HG03520 (cell line): ENCODE measurements around the gene BICRAL.

Source experiments
- ATAC-seq: cut with Tn5 transposase; IDR thresholded peaks from one replicate; pipeline ENCODE4 v1.9.1; 2021; ENCODE audit warnings: mild to moderate bottlenecking, moderate library complexity; ENCODE audit not compliant: unreplicated experiment

BICRAL gene

DNA sequence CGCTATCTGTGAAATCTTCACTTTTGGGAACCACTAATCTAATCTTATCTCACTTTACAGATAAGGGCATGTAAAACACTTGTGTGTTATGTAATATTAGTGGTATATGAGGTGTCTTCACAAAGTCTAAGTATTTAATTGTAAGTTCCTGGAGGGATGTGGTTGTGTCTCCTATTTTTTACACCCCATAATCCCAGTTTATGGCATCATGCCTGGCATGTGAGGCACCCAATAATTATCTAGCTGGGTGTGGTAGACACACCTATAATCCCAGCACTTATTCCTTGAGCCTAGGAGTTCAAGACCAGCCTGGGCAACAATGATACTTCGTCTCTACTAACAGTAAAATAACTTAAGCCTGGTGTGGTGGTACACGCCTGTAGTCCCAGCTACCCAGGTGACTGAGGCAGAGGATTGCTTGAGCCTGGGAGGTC is 19.4 kb upstream of the BICRAL start:
- no peak for ATAC-seq

DNA sequence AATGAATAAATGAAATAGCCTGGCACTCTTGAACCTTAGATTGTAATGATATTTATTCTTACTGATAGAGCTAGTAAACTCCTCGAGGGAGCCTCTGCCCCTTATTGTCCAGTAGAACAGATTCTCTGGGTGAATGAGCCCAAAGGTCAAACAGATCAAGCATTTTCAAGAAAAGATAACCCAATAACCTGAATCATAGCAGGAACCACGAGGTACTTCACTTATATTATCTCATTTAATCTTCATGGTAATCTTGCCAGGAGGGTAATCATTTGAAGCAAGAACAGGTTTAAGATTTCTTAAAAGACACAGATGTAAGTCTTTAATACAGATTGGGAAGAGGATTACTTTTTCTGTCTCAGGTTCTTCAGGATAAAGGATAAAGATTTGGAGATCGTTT is 18.9 kb upstream of the BICRAL start:
- no peak for ATAC-seq

DNA sequence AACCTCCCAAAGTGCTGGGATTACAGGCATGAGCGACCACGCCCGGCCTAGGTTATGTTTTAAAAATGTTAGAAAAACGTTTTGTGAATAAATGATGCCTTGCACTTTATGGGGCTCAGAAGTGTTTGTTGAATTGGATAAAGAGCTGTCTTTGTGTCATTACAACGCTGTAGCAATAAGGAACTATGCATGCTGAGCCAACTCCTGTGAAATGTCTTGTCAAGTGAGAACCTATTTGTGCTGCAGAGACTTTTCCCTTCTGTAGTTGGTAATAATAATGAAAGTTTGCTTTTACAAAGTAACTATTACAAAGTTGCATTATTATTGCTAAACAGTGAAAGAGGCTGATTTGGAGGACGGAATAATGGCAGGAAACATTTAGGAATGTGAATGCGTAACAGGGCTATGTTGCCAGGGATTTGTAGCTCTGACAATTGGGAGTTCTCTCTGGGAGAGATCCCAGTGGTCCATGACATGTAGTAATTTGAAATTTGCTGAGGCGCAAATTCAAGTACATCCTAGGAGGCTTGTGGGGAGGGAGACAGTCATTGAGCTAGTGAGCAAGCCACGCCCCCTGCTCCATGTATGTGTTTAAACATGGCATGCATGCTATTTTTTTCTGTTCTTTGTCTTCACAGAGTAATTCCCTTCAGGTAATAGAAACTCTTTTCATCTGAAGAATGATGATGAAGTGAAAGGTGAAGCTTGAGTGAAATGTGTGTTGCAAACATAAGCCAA is 16.8 kb upstream of the BICRAL start:
- ATAC-seq: no peak

DNA sequence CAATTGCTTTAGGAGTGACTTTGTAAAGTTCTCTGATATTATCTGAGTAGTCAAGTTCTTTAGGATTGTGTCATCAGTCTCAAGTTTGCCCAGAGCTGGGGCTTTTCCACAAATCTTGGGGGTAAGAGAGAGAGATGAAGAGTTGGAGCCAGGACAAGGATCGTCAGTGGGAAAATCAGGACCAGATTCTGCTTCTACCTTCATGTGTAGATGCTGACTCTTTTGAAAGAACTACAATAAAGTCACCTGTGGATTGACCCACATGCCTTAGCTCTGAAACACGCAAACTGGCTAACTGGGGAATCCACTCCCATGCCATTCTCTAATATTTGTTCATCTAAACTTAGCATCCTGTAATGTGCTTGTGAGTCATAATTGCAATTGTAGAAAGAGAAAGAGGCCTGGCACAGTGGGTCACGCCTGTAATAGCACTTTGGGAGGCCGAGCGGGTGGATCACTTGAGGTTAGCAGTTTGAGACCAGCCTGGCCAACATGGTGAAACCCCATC is 15.6 kb upstream of the BICRAL start:
- no peak for ATAC-seq

DNA sequence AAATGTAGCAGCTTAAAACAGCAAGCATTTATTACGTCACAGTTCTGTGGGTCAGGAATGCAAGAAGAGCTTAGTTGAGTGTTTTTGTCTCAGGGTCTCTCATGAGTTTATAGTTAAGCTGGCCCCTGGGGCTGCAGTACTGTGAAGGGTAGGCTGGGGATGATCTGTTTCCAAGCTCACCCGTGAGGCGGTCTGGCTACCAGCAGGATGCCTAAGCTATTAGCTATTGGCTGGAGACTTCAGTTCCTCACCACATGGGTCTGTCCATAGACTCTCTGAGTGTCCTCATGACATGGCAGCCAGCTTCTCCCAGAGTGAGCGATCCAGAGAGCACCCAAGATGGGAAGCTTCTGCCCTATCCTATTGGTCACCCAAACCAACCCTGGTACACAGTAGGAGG is 12.8 kb upstream of the BICRAL start:
- no peak for ATAC-seq

DNA sequence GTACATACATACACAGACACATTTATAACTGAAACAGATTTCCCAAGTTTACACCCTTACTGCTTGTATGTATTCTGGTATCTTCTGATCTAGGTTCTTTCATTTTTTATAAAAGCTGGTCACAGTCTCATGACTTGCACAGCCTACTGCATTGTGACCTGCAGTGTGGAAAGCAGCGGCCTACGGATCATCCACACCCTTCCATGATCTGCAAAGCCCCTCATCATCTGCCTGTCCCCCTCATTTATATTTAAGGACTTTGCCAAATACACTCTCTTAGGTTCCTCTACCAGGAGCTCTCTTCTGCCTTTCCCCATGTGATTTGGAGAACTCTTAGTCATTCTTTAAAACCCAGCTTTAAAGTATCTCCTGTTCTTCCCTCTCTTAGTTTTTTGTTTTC is 12.0 kb upstream of the BICRAL start:
- ATAC-seq: no peak

DNA sequence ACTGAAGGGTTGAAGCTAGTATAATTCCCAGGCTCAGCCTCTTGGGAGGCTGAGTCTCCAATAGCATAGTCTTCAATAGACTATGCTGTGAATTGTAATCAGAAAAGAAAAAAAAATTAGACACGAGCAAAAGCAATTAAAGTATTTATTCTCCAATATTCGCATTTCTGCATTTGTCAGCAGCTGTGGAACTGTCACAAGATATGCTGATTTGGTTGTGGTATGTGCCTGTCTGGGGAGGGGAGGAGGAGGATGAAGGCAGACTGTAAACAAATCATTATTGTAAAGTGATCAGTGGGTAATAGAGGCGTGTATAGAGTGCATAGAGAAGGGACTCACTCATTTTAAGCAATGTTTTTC is 10.1 kb upstream of the BICRAL start:
- ATAC-seq: no peak

DNA sequence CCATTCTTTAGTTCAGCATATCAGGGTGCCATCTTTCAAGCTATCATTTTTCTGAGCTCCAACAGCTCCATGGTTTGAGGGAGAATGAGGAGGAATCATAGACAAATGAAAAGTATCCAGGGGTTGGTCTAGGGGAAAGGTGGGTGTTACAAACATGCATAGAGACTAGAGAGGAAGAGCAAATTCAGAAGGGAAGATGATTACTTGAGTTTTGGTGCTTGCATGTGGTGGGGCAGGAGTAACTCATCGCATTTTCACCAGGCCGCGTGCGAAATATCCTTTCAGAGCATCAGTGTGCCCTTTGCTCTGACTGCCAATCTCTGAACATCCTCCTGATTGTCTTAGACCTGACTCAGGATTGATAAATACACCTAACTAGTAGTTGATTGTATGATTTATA is 7.7 kb upstream of the BICRAL start:
- no peak for ATAC-seq

DNA sequence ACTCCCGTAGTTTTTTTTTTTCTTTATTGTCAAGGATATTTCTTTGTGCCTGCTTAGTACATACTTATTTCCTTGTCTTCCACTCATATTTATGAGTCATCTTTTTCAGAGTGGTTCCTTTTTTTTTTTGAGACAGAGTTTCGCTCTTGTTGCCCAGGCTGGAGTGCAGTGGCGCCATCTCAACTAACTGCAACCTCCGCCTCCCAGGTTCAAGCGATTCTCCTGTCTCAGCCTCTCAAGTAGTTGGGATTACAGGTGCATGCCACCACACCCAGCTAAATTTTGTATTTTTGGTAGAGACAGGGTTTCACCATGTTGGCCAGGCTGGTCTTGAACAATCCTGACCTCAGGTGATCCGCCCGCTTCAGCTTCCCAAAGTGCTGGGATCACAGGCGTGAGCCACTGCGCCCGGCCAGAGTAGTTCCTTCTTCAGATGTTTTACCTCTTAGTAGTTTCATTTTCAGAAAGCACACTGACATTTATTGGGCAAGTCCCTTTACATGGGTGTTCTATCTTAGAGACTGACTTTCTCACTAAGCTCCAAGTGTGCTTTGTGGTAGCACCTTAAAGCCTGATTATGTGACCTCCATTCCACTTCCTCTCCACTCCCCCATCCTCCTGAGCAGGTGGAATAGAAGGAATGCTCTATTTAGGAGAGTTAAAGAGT is 6.9 kb upstream of the BICRAL start:
- peak; percentile 36 for ATAC-seq

DNA sequence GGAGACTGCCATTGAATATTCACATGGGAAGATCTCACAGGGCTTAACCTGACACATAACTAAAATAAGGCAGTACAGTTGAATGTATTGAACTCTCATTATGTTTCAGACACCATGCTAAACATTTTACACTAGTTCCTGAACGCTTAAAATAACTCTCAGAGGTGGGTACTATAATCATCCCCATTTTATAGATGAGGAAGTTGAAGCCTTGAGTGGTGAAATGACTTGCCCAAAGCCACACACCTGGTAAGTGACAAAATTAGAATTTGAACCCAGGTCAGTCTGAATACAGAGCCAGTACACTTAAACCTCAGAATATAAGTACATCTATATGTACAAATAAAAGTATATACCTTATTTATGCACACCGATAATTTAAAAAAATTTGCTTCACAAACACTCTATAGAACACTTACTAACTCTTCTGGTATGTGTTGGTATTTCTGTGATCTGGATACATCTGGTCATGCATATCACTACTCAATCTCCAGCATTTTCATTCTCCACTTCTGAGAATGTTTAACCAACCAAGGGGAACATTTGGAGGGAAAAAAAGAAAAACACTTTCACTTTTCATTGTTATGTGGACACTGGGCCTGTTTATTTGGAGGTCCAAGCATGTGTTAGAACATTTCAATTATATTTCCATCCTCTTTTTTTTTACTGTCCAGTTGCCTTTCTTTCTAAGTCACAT is 4.6 kb upstream of the BICRAL start:
- no peak for ATAC-seq

DNA sequence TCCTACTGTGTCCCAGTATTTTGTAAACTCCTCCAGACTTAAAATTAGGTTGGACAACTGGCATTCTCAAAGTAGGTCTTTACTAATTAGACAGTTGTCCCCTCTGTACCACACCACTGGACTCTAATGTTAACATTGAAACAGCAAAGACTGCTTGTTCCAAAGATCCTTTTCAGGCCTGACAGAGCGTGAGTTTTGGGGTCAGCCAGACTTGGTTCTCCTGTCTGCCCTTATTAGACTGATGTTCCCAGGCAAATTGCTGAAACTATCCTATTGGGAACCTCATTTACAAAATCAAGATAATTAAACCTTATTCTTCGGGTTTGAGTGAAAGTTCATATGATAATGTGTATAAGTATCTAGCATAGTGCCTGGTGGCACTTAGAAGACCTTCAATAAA is 3.7 kb upstream of the BICRAL start:
- no peak for ATAC-seq

DNA sequence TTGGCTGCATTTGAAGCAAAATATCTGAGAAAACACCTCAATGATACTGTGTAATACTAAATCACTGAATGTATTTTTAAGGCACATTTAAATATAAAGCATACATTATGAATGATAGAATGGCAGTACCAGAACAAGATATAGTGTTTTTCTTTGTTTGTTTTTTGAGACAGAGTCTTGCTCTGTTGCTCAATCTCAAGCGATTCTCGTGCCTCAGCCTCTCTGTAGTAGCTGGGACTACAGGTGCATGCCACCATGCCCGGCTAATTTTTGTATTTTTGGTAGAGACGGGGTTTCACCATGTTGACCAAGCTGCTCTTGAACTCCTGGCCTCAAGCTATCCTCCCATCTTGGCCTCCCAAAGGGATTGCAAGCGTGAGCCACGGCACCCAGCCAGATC is 2.3 kb upstream of the BICRAL start:
- ATAC-seq: no peak

DNA sequence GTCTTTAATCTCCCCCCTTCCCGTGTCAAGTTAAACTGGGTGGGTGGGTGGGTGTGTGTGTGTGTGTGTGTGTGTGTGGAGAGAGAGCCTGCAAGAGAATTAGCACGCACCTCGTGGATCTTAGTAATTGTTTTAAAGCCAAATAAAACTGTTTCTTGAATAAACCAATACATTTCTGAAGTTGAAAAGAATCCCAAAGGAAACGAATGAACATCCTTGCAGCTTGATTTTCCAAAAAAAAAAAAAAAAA is 381 bp upstream of the BICRAL start:
- ATAC-seq: no peak

DNA sequence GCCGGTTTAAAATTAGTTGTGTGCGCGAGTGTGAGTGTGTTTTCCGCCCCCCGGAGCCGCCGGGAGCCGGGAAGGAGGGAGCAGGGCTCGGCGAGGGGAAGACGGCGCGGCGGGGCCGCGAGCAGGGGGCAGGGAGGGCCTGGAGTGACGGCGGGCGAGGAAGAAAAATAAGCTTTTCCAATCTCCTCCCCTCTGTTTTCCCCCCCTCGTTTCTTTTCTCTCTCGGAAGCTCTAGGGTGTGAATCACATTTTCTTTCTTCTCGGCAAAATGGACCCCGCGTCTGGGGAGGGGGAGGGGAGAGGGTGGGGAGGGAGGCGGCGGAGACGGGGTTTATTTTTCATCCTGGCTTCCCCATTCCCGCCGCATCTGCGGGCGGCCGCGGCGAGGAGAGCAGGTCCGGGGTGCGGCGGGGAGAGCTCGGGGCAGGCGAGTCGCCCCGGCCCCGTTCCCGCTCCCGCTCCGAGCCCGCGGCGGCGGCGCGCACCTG is 881 bp downstream of the BICRAL start:
- no peak for ATAC-seq

DNA sequence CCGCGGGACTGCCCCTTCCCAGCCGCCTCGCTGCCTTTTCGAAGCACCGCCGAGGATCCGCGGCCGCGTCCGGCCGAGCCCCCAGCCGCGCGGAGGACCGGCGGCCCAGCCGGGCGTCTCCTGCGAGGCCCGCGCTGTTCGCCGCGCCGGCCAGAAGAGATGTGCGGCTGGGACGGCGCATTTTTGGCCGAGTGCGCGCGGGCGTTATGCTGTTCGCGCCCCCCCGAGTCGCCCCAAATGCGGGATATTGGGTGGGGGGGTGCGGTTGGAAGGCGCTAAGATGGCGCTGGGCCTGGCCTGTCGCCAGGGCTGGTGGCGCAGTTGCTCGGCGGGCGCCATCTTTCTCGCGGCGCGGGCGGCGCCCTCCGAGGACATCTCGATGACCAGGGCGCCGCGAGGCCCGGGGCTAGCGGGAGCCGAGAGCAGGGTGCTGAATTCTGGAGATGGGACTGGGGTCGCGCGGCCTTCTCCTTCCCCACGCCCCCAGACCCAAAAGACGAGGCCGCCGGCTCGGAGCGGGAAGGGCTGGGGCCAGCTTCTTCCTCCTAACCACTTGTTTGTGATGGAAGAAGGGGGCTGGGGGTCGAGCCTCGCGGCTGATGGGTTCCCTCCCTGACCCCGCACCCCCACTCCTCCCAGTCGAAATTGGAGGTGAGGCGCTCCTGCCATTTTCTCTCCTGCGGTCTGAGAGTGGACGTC is 1.5 kb downstream of the BICRAL start:
- peak; percentile 38 for ATAC-seq

DNA sequence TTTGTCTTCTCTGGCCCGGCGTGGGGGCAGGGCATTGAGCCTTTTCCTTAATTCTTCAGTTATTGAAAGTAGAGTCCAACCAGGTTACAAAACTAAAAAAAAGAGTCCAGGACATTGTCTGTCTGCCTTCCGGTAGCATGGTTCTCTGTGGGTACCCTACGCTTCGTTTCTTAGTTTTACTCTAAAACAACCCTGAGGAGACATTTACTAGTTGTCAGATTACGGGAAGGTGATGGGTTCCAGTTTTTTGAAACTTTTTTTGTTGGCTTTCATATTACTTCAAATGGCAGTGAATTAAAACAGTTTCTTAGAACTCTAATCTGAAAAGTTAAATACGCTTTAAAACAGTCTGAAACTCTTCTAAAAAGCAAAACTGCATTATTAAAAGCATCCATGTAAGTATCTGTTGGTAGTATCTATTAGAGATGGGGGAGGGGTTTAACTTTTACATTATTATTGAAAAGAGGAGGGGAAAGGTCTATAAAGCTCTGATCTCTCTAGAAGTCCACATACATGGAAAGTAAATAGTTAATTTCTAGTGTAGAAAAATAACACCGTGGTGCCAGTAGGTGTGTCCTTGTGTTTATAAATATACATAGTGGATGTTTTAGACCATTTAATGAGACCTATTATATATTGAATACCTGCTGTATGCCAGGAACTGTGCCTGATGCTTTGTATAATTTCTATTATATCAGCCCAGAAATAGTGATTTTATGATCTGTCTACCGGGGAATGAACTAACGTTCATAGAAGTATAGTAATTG is 2.2 kb downstream of the BICRAL start:
- peak; percentile 1 for ATAC-seq

DNA sequence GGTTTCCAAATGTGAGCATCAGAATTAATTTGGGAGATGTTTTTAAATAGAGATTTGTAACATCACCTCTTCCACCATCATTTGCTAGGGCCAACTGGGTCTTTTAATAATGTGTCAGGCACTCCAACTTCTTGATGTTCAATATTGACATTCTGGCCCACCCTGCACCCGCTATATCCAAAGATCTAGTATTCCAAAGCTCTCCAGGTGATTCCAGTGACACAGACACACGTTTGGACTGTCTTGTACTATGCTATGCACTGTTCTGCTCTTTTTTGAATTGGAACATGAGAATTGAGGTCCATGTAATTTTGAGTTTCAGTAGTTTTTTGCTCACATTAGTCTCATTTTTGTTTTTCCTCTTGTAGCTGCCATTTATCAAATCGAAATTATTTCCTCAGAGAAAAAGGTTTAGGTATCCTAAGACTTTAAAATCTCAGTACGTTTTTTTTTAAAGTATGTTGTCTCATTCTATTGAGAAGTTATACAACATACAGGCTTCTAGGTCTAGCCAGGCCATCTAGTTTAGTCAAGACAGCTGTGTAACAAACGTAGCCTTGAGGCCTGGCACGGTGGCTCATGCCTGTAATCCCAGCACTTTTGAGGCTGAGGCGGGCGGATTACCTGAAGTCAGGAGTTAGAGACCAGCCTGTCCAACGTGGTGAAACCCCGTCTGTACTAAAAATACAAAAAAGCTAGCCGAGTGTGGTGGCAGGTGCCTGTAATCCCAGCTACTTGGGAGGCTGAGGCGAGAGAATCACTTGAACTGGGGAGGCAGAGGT is 3.1 kb downstream of the BICRAL start:
- ATAC-seq: no peak

DNA sequence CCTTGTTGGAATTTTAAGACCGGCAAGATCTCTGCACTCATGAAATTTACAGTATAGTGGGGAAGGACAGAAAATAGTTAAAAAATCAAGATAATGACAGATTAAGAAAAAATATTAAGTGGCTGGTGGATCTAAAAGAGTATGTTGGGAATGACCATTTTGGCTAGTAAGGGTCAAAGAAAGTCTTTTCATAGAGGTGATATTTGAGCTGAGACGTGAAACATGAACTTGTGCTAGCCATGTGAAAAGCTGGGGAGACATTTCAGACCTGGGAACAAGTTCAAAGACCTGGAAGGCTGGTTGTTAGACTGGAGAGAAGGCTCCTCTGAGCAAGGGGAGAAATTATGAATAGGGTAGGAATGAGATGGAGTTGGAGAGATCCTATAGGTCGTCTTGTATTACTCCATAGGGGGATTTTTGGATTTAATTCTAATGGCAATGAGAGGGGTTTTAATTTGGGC is 4.7 kb downstream of the BICRAL start:
- ATAC-seq: no peak

DNA sequence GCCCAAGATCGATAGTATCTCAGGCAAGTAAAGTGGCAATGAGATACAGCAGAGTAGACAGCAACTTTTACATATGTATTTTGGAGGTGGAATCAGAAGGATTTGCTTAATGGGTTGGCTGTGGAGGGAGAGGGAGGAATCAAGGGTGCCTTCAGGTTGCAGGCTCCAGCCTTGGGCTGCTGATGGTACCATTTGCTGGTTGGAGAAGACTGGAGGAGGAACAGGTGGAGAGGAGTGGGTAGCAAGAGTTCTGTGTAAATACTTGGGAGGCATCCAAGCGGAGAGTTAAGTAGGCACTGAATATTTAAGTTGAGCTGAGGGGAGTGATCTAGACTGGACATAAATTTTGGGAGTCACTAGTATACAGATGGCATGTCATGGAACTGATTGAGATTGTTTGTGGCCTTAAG is 5.2 kb downstream of the BICRAL start:
- ATAC-seq: no peak

DNA sequence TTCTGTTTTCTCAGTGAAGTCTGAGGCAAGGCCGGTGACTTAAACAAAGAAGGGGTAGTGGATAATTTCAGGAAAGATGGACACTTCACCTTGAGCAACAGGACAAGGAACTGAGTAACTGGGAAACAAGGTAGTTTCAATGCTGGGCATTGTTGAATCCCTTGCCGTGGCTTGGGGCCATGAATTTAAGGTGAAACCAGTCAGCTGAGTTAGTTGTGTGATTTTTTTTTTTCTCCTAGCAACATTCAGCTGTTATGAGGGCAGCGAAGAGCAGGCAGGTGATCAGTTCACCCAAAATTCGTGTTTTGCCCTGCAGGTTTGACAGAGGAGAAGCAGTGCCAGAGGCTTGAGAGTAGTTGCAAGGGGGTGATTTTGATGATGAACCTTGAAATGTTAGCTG is 6.8 kb downstream of the BICRAL start:
- ATAC-seq: no peak
